Tibial nerve (tissue), 4 donors: ENCODE measurements around the gene NTSR1. TPM values are rescaled to one million over a fixed set of nuclear protein-coding genes. Genes with fewer than 3 reads are reported as not detected.

ENCODE experiments used
- DNase-seq, 2 donors: peaks; one replicate each; pipeline ENCODE4 v3.0.0-alpha.2; 2019; ENCODE audit warnings: low spot score in 2 of 2
- H3K27ac ChIP-seq, 4 donors: fragments of 200-600 bp; sonication (generic) in 3 of 4; one replicate each; pipeline ENCODE4 v1.5.1; 2017 to 2019; ENCODE audit warnings: mild to moderate bottlenecking in 1 of 4
- H3K27me3 ChIP-seq, 2 donors: fragments of 200-600 bp; sonication (generic) in 1 of 2; one replicate each; pipeline versions ENCODE4 v1.5.1 to v1.6.0; 2017 to 2019
- H3K36me3 ChIP-seq, 3 donors: fragments of 200-600 bp; sonication (generic); one replicate each; pipeline ENCODE4 v1.5.1; 2018 to 2019
- H3K4me1 ChIP-seq, 4 donors: fragments of 200-600 bp; sonication (generic) in 3 of 4; one replicate each; pipeline ENCODE4 v1.5.1; 2017 to 2019
- H3K4me3 ChIP-seq, 4 donors: fragments of 200-600 bp; sonication (generic) in 3 of 4; one replicate each; pipeline ENCODE4 v1.5.1; 2017 to 2019; ENCODE audit warnings: mild to moderate bottlenecking in 1 of 4, moderate library complexity in 1 of 4
- H3K9me3 ChIP-seq, 4 donors: fragments of 200-600 bp; sonication (generic) in 3 of 4; one replicate each; pipeline ENCODE4 v1.5.1; 2017 to 2019
- EP300 ChIP-seq, 2 donors: sonication (generic); formaldehyde crosslinking; IDR thresholded peaks; one replicate each; pipeline ENCODE4 v1.6.1; 2017; ENCODE audit warnings: antibody characterized with exemption in 2 of 2, mild to moderate bottlenecking in 1 of 2
- POLR2A ChIP-seq, 2 donors: fragments of 450-650 bp; IDR thresholded peaks; one replicate each; pipeline ENCODE4 v1.6.1; 2017; ENCODE audit warnings: antibody characterized with exemption in 2 of 2, mild to moderate bottlenecking in 2 of 2, moderate library complexity in 2 of 2
- WGBS, 2 donors: methylation state at CpG; one replicate each; pipeline ENCODE4 v1.1.5; 2018; 5-methylcytosine and 5-hydroxymethylcytosine counted together
- total RNA-seq, 4 donors: library from RNA; depleted of rRNA; stranded (reverse); fragments of >200 nt; gene quantifications; one replicate each; pipeline ENCODE4 v1.1.0, GENCODE V29; 2016
- TF ChIP-seq, protein P1 (sequence below), 5 experiments: fragments of 200-600 bp in 3 of 5; fragments of 450-650 bp in 2 of 5; sonication (generic) in 3 of 5; IDR thresholded peaks; one replicate each; pipeline ENCODE4 v1.5.1; 2016 to 2019; ENCODE audit warnings: antibody characterized with exemption in 5 of 5, mild to moderate bottlenecking in 3 of 5, moderate library complexity in 2 of 5

The NTSR1 gene
- total RNA-seq, 4 donors from 2014 or later, result 0.30 TPM; not detected in 3

DNA sequence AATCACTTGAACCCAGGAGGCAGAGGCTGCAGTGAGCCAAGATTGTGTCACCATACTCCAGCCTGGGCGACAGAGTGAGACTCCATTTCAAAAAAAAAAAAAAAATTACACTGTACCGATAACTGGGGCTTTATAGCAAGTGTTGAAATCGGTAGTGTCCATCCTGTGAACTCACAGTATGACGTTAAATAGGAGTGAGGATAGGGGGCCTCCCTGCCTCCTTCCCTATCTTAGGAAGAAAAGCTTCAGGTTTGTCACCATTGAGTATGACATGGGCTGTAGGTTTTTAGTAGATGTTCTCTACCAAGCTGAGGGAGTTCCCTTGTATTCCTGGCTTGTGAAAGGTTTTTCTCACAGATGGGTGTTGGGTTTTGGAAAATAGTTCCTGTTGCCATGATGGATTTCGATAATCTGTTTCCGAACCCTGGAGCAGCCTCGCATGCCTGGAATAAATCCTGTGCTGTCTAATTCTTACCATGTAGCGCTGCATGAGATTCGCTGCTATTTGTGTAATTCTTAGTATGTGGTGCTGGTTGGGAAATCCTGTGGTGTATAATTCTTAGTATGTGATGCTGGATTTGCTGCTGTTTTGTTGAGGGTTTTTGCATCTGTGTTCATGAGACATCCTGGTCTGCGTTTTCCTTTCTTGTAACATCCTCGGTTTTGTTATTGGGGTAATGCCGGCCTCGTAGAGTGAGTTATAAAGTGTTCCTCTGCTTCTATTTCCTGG lies 23.6 kb downstream of the NTSR1 start:
- H3K9me3 ChIP-seq, result peaks cover 0 to 9% (median 0%) of the 10 kb centered on the region in 4 donors
- 86 to 87% methylated on average over 13 of the region's 13 CpGs for WGBS, 2 donors
- no peaks in the 10 kb centered on the region for H3K36me3 ChIP-seq
- no peak overlapping the region for H3K4me3 ChIP-seq
- no peaks in the 10 kb centered on the region for H3K4me1 ChIP-seq
- H3K27me3 ChIP-seq, result peaks cover 0 to 48% of the 10 kb centered on the region in 2 donors
- H3K27ac ChIP-seq, result no peak overlapping the region
- TF ChIP-seq EP300 (IDR thresholded peaks at IDR 0.05), result no peak
- TF ChIP-seq, protein P1, sequence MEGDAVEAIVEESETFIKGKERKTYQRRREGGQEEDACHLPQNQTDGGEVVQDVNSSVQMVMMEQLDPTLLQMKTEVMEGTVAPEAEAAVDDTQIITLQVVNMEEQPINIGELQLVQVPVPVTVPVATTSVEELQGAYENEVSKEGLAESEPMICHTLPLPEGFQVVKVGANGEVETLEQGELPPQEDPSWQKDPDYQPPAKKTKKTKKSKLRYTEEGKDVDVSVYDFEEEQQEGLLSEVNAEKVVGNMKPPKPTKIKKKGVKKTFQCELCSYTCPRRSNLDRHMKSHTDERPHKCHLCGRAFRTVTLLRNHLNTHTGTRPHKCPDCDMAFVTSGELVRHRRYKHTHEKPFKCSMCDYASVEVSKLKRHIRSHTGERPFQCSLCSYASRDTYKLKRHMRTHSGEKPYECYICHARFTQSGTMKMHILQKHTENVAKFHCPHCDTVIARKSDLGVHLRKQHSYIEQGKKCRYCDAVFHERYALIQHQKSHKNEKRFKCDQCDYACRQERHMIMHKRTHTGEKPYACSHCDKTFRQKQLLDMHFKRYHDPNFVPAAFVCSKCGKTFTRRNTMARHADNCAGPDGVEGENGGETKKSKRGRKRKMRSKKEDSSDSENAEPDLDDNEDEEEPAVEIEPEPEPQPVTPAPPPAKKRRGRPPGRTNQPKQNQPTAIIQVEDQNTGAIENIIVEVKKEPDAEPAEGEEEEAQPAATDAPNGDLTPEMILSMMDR (IDR thresholded peaks at IDR 0.05), result no peak
- TF ChIP-seq POLR2A (IDR thresholded peaks at IDR 0.05), result no peak
- DNase-seq, result no peak

DNA sequence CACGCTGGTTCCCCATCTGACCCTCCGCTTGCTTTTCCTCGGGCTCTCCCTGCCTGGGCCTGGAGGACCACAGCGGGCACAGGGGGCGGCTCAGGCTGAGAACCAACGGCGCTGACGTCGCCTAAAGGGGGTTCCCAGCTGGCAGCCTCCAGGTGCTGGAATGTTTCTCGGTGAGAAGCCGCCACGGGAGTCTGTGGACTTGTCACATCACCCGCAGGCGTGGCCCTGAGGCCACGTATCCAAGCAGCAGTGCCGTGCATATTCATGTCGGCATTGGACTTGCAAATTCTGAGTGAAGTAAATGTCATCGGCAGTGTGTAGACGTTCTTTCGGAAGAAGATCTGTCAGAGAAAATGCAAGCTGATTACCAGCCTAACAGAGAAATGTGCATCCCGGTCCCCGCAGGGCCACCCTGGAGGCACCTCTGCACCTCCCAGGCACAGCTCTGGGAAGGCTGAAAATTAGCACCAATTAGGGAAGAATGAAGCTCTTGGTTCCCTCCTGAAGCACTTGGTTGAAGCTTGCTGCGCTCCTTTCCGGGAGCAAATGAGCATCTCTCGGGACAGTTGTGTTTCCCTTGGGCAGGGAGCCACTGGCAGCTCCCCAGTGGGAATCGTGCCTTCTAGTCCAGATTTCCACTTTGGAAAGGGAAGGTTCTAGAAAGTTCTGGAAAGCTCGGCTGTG lies 24.3 kb downstream of the NTSR1 start:
- H3K27ac ChIP-seq, result no peak overlapping the region
- DNase-seq, result no peak
- no peaks in the 10 kb centered on the region for H3K36me3 ChIP-seq
- H3K4me1 ChIP-seq, result no peaks in the 10 kb centered on the region
- peaks cover 0 to 9% (median 0%) of the 10 kb centered on the region in 4 donors for H3K9me3 ChIP-seq
- H3K4me3 ChIP-seq, result no peak overlapping the region
- H3K27me3 ChIP-seq, result peaks cover 0 to 52% of the 10 kb centered on the region in 2 donors
- no peak for TF ChIP-seq POLR2A (IDR thresholded peaks at IDR 0.05)
- TF ChIP-seq, protein P1 (IDR thresholded peaks at IDR 0.05), result no peak
- TF ChIP-seq EP300 (IDR thresholded peaks at IDR 0.05), result no peak
- 82 to 85% methylated on average over 27 of the region's 27 CpGs for WGBS, 2 donors

- Histone ChIP-seq H3K27ac (no peak overlapping the region), H3K36me3 (no peaks in the 10 kb centered on the region), H3K27me3 (peaks cover 0 to 57% of the 10 kb centered on the region in 2 donors), H3K4me1 (no peaks in the 10 kb centered on the region), H3K4me3 (no peak overlapping the region), H3K9me3 (peaks cover 0 to 9% (median 0%) of the 10 kb centered on the region in 4 donors)
- no peak for DNase-seq
- TF ChIP-seq POLR2A (IDR thresholded peaks at IDR 0.05) (no peak), EP300 (IDR thresholded peaks at IDR 0.05) (no peak)
- TF ChIP-seq, protein P1 (IDR thresholded peaks at IDR 0.05), result no peak
Measured at GRCh38 chr20:62733526-62733842, 24.8 kb downstream of the NTSR1 start.

DNA sequence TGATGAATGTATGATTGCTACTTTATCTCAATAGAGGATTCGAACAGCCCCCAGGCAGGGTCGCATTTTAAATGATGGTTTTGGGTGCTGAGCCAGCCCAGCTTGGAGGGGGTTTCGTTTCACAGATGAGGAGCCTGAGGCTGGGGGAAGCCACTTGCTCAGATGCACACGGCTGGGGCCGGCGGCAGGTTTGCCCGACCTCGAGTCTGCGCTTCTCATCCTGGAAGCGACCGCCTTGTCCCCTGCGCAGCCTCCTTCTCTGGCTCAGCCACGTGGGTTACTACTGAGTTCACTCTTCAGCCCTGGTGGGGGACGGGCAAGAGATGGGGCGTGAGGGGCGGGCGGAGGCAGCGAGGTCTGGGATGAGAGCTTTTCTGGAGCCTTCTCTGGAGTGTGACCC lies 25.3 kb downstream of the NTSR1 start:
- H3K4me3 ChIP-seq, result no peak overlapping the region
- H3K36me3 ChIP-seq, result no peaks in the 10 kb centered on the region
- TF ChIP-seq EP300 (IDR thresholded peaks at IDR 0.05) (no peak), POLR2A (IDR thresholded peaks at IDR 0.05) (no peak)
- TF ChIP-seq, protein P1 (IDR thresholded peaks at IDR 0.05), result no peak
- H3K9me3 ChIP-seq, result peaks cover 0 to 9% (median 0%) of the 10 kb centered on the region in 4 donors
- H3K27ac ChIP-seq, result no peak overlapping the region
- peaks cover 0 to 60% of the 10 kb centered on the region in 2 donors for H3K27me3 ChIP-seq
- no peaks in the 10 kb centered on the region for H3K4me1 ChIP-seq
- no peak for DNase-seq
- WGBS, 2 donors, result 69 to 77% methylated on average over 18 of the region's 18 CpGs

GRCh38 chr20:62734326-62734725 lies 25.7 kb downstream of the NTSR1 start:
- H3K36me3 ChIP-seq, result no peaks in the 10 kb centered on the region
- H3K27me3 ChIP-seq, result peaks cover 0 to 64% of the 10 kb centered on the region in 2 donors
- no peak for DNase-seq
- WGBS, 2 donors, result 74 to 82% methylated on average over 11 of the region's 11 CpGs
- H3K4me3 ChIP-seq, result no peak overlapping the region
- H3K4me1 ChIP-seq, result peaks cover 0 to 2% (median 0%) of the 10 kb centered on the region in 4 donors
- peaks cover 0 to 9% (median 0%) of the 10 kb centered on the region in 4 donors for H3K9me3 ChIP-seq
- TF ChIP-seq, protein P1 (IDR thresholded peaks at IDR 0.05), result no peak
- TF ChIP-seq EP300 (IDR thresholded peaks at IDR 0.05), result no peak
- TF ChIP-seq POLR2A (IDR thresholded peaks at IDR 0.05), result no peak
- no peak overlapping the region for H3K27ac ChIP-seq
